NT2/D1 (cell line): ENCODE data around the gene RBMXL3.

Experiments
- SUZ12 ChIP-seq: IDR thresholded peaks from 2 replicates; pipeline ENCODE4 v1.6.1; 2011; ENCODE audit not compliant: insufficient read length, insufficient read depth; ENCODE audit errors: extremely low read depth
- YY1 ChIP-seq: IDR thresholded peaks from 2 replicates; pipeline ENCODE4 v1.6.1; 2011; ENCODE audit not compliant: insufficient read length, insufficient read depth
- ZNF274 ChIP-seq: IDR thresholded peaks from 2 replicates; pipeline ENCODE4 v1.6.1; 2011; ENCODE audit warnings: mild to moderate bottlenecking, low read depth, low read length

GRCh38 chrX:115237056-115237455, 47.8 kb downstream of the RBMXL3 start:
- TF ChIP-seq ZNF274: no peak
- no peak for TF ChIP-seq YY1
- TF ChIP-seq SUZ12: no peak
